ENCODE data around the gene CD22.

GRCh38 chr19:35297515-35297848 lies 31.5 kb upstream of the CD22 start:
- TF ChIP-seq POLR2AphosphoS5 (IDR thresholded peaks at IDR 0.05) (no peak), CTCF (IDR thresholded peaks at IDR 0.05 in 8 of 11, conservative IDR thresholded peaks at IDR 0.05 in 3 of 11) (no peak), POLR2A (IDR thresholded peaks at IDR 0.05) (no peak)
